Activated naive CD8-positive, alpha-beta T cell treated with anti-CD3 and anti-CD28 coated beads, Interleukin-2, amount 50 U/mL, for 24 hours (primary cell): Measurements from ENCODE around the gene PAPPA.

Experiments
- ATAC-seq: fragments of 150-1000 bp; cut with Tn5 transposase; one replicate; pipeline ENCODE4 v1.10.0; 2021
- DNase-seq: peaks from one replicate; pipeline ENCODE4 v3.0.0; 2021
- H3K27ac Mint-ChIP-seq: one replicate; pipeline ENCODE4 v1.8.0; 2021; ENCODE audit warnings: mild to moderate bottlenecking, mixed read lengths
- H3K27me3 Mint-ChIP-seq: one replicate; pipeline ENCODE4 v1.8.0; 2021; ENCODE audit warnings: mixed read lengths
- H3K36me3 Mint-ChIP-seq: one replicate; pipeline ENCODE4 v1.8.0; 2021; ENCODE audit warnings: low read depth, mixed read lengths
- H3K4me1 Mint-ChIP-seq: one replicate; pipeline ENCODE4 v1.8.0; 2021; ENCODE audit warnings: mixed read lengths
- H3K4me3 Mint-ChIP-seq: one replicate; pipeline ENCODE4 v1.8.0; 2021; ENCODE audit warnings: mild to moderate bottlenecking, moderate library complexity, mixed read lengths
- H3K9me3 Mint-ChIP-seq: one replicate; pipeline ENCODE4 v1.8.0; 2021; ENCODE audit warnings: mixed read lengths

PAPPA gene

GRCh38 chr9:116189683-116190082 lies 36.1 kb downstream of the PAPPA start:
- Mint-ChIP-seq H3K9me3 (peaks cover 2% of the 10 kb centered on the region), H3K4me1 (no peaks in the 10 kb centered on the region), H3K36me3 (no peaks in the 10 kb centered on the region), H3K27me3 (no peaks in the 10 kb centered on the region), H3K4me3 (no peak overlapping the region), H3K27ac (no peak overlapping the region)
- no peak for ATAC-seq
- DNase-seq = no peak

DNA sequence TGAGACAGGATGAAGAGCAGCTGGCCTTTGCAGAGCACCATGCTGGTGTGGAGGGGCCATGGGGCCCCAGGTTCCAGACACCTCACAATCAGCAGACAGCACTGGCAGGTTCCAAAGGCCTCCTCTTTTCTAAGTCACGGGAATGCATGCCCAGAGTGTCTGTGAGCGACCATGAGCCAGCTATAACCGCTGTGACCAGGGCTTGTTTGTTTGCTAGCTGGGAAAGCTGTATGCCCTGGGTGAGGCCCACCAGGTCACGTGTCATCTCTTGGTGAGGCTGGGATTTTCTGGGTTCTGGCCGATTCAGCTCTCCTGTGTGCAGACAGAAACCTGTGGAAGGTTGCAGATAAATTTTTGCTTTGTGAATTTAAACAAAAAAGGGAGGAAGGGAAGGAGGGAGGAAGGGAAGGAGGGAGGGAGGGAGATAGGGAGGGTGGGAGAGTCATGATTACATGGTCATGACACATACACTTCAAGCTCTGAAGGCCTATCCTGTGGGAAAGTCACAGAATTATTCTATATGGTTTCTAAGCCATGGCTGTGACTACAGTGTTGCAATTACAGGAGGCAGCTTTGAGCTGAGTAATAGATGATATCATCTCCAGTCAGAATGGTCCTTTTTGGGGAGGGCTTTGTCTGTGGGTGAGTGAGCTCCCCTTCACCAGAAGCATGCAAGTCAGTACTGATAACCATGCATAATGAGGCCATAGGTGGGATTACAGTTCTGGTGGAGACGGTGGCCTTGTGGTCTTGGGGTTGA lies 37.2 kb downstream of the PAPPA start:
- H3K27me3 Mint-ChIP-seq = no peaks in the 10 kb centered on the region
- no peak for ATAC-seq
- no peak overlapping the region for H3K4me3 Mint-ChIP-seq
- DNase-seq = no peak
- no peaks in the 10 kb centered on the region for H3K36me3 Mint-ChIP-seq
- H3K4me1 Mint-ChIP-seq = no peaks in the 10 kb centered on the region
- no peak overlapping the region for H3K27ac Mint-ChIP-seq
- H3K9me3 Mint-ChIP-seq = no peaks in the 10 kb centered on the region

GRCh38 chr9:116191576-116192415 lies 38.2 kb downstream of the PAPPA start:
- H3K9me3 Mint-ChIP-seq = no peaks in the 10 kb centered on the region
- H3K27me3 Mint-ChIP-seq = no peaks in the 10 kb centered on the region
- no peaks in the 10 kb centered on the region for H3K4me1 Mint-ChIP-seq
- ATAC-seq = no peak
- H3K36me3 Mint-ChIP-seq = no peaks in the 10 kb centered on the region
- no peak overlapping the region for H3K27ac Mint-ChIP-seq
- no peak for DNase-seq
- H3K4me3 Mint-ChIP-seq = no peak overlapping the region

- no peaks in the 10 kb centered on the region for H3K9me3 Mint-ChIP-seq
- ATAC-seq (no peak), DNase-seq (no peak)
- no peak overlapping the region for H3K4me3 Mint-ChIP-seq
- H3K4me1 Mint-ChIP-seq = no peaks in the 10 kb centered on the region
- H3K27ac Mint-ChIP-seq = no peak overlapping the region
- H3K36me3 Mint-ChIP-seq = no peaks in the 10 kb centered on the region
- no peaks in the 10 kb centered on the region for H3K27me3 Mint-ChIP-seq
Measured at GRCh38 chr9:116193636-116194035, 40.0 kb downstream of the PAPPA start.

DNA sequence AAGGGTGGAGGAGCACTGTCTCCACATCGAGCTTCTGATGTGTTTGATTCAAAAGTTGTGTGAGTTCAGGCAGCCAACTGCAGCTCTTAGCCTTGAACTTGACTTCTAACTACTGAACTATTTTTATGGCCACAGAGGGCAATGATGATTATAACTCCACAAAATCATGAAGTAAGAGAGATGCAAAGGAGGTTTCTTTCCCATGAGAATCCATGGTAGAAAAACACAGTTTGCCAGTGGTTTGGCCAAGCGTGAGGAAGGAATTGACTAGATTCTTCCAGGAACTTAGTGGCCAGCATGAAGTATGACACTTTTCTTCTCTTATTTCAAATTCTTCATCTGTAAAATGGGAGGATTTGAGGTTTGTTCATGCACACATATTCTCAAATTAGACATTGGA lies 43.2 kb downstream of the PAPPA start:
- no peaks in the 10 kb centered on the region for H3K4me1 Mint-ChIP-seq
- DNase-seq (no peak), ATAC-seq (no peak)
- H3K4me3 Mint-ChIP-seq = no peak overlapping the region
- no peaks in the 10 kb centered on the region for H3K9me3 Mint-ChIP-seq
- H3K27ac Mint-ChIP-seq = no peak overlapping the region
- H3K27me3 Mint-ChIP-seq = peaks cover 2% of the 10 kb centered on the region
- H3K36me3 Mint-ChIP-seq = no peaks in the 10 kb centered on the region

DNA sequence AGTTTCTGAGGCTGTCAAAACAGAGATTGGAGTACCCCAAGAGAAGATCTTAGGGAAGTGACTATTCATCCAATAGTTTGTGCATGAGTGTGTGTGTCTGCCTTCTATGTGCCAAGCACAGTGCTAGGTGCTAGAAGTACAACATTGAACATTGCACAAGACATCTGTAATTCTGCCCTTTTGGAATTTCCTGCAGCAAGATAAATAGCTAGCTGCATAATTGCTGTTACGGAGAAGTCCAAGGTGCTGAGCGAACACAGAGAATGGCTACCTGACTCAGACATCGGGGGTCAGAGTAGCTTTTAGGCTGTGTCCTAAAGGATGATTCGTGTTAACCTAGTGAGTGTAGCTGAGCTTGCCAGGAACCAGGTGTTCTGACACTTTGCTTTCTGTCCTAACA lies 44.8 kb downstream of the PAPPA start:
- H3K4me3 Mint-ChIP-seq = no peak overlapping the region
- H3K36me3 Mint-ChIP-seq = no peaks in the 10 kb centered on the region
- no peaks in the 10 kb centered on the region for H3K9me3 Mint-ChIP-seq
- ATAC-seq = no peak
- no peaks in the 10 kb centered on the region for H3K4me1 Mint-ChIP-seq
- no peak overlapping the region for H3K27ac Mint-ChIP-seq
- peaks cover 2% of the 10 kb centered on the region for H3K27me3 Mint-ChIP-seq
- no peak for DNase-seq

DNA sequence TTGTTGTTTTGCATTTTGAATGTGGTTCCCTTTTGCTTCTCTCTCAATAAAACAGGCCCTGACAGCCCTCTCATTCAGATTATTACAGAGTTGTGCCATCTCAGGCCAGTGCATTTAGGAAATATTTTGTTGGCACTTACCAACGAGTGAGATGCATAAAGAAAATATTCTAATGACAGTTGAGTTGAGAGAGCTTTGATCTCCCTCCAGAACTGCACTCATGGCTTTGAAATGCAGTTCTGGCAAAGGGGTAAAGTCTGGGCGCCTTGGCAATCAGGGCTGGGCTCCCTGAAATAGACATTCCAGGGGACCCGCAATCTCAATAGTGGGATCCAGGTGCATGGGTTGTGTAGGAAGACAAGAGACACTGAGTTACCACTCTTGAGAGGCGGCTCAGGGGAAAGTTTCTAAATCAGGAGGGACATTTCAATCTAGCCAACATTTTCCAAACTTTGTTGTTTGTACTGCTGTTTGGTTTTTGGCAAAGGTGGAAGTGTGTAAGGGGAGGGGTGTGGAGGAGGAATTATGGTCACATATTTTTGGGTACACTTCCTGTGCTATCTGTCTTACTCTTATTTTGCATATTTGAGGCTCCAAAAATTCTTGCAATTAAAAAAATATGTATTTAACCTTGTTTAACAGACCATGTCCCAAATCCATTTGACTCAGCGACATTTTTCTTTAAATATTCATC lies 48.8 kb downstream of the PAPPA start:
- H3K27ac Mint-ChIP-seq = no peak overlapping the region

GRCh38 chr9:116204252-116204882 lies 50.8 kb downstream of the PAPPA start:
- H3K36me3 Mint-ChIP-seq = no peaks in the 10 kb centered on the region
- no peak overlapping the region for H3K27ac Mint-ChIP-seq
- no peak overlapping the region for H3K4me3 Mint-ChIP-seq
- no peak for ATAC-seq
- no peaks in the 10 kb centered on the region for H3K4me1 Mint-ChIP-seq
- H3K9me3 Mint-ChIP-seq = peaks cover 4% of the 10 kb centered on the region
- H3K27me3 Mint-ChIP-seq = peaks cover 2% of the 10 kb centered on the region
- no peak for DNase-seq

More for the DNA sequence above, 48.8 kb downstream of the PAPPA start:
- Mint-ChIP-seq H3K9me3 (peaks cover 4% of the 10 kb centered on the region), H3K36me3 (no peaks in the 10 kb centered on the region), H3K27me3 (peaks cover 2% of the 10 kb centered on the region), H3K4me1 (no peaks in the 10 kb centered on the region), H3K4me3 (no peak overlapping the region)
- ATAC-seq = no peak
- DNase-seq = no peak

GRCh38 chr9:116207371-116208111 lies 54.0 kb downstream of the PAPPA start:
- no peak for ATAC-seq
- Mint-ChIP-seq H3K9me3 (peaks cover 4% of the 10 kb centered on the region), H3K27ac (no peak overlapping the region), H3K4me1 (no peaks in the 10 kb centered on the region), H3K27me3 (peaks cover 2% of the 10 kb centered on the region), H3K4me3 (no peak overlapping the region), H3K36me3 (no peaks in the 10 kb centered on the region)
- no peak for DNase-seq

DNA sequence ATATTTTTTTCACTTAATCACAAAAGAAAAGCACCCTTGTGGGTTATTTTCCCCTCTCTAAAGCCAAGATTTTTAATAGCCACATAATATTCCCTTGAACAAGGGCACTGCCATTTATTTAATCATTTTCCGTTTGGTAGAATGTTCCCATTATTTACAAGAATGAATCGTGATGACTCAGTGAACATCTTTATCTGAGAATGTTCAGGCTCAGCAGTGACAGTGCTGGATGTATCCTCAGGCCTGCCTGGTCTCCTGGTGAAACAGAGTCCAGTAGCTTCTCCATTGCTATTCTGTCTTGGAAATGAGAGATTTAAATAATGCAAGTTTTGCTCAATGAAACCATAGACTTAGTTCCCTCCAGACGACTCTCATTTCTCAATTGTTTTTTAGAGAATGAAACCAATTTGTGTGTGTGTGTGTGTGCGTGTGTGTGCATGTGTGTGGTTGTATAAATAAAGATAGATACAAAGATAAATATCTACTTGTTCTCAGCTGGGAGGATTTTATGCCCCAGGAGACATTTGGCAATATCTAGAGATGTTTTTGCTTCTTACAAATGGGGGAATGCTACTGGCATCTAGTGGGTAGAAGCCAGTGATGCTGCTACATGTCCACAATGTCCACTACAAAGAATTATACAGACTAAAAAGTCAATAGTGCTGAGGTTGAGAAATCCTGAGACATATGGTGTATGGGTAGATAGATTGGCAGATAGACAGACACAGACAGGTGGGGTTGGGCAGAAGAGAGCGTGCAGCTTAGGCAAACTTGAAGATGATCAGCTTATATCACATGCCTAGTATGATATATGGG lies 55.0 kb downstream of the PAPPA start:
- H3K4me1 Mint-ChIP-seq = no peaks in the 10 kb centered on the region
- ATAC-seq (no peak), DNase-seq (no peak)
- peaks cover 2% of the 10 kb centered on the region for H3K9me3 Mint-ChIP-seq
- H3K27ac Mint-ChIP-seq = no peak overlapping the region
- no peak overlapping the region for H3K4me3 Mint-ChIP-seq
- H3K36me3 Mint-ChIP-seq = no peaks in the 10 kb centered on the region
- peaks cover 2% of the 10 kb centered on the region for H3K27me3 Mint-ChIP-seq

GRCh38 chr9:116209414-116210116 lies 56.0 kb downstream of the PAPPA start:
- DNase-seq = no peak
- no peaks in the 10 kb centered on the region for H3K9me3 Mint-ChIP-seq
- no peak overlapping the region for H3K4me3 Mint-ChIP-seq
- no peak for ATAC-seq
- H3K27ac Mint-ChIP-seq = no peak overlapping the region
- no peaks in the 10 kb centered on the region for H3K36me3 Mint-ChIP-seq
- no peaks in the 10 kb centered on the region for H3K4me1 Mint-ChIP-seq
- peaks cover 2% of the 10 kb centered on the region for H3K27me3 Mint-ChIP-seq

DNA sequence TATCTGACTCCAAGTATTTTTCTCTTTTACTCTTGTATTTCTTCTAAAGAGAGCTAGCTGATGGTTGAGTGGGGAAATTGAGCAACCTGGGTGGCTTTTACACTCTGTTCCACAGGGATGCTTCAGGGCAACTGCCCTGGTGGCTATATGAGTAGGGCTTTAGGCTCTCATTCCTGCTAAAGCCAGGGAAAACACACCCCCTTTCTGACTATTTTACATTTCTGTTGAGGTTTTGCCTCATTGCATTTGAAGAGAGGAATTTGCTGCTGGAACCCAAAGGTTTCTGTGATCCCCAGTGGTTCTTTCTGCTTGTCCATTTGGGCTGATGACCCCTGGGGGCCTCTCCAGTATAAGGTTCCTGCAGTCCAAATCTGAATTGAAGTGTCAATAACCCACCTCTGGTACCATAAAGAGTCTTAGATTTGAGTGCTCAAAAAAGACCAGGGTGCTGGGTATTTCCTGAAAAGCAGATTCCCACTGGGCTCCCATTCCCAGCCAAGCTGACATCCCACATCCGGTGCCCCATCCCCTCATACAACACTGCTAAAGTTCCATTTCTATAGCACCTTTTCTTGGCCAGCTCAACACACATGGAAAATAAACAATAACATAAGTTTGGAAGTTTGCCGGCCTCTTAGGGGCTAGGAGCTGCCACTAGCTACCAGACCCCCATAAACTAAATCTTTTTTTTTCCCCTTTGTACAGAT lies 59.5 kb downstream of the PAPPA start:
- ATAC-seq = no peak
- H3K4me1 Mint-ChIP-seq = no peaks in the 10 kb centered on the region
- no peak for DNase-seq
- no peak overlapping the region for H3K4me3 Mint-ChIP-seq
- no peaks in the 10 kb centered on the region for H3K36me3 Mint-ChIP-seq
- H3K27ac Mint-ChIP-seq = no peak overlapping the region
- H3K9me3 Mint-ChIP-seq = no peaks in the 10 kb centered on the region
- H3K27me3 Mint-ChIP-seq = peaks cover 2% of the 10 kb centered on the region
